ENCODE results near the gene ACTR8. TPM values are rescaled to one million over a fixed set of nuclear protein-coding genes. Genes with fewer than 3 reads are reported as not detected.

The ACTR8 gene
- total RNA-seq, 1 donor from 2014 or later = 26.0 TPM

DNA sequence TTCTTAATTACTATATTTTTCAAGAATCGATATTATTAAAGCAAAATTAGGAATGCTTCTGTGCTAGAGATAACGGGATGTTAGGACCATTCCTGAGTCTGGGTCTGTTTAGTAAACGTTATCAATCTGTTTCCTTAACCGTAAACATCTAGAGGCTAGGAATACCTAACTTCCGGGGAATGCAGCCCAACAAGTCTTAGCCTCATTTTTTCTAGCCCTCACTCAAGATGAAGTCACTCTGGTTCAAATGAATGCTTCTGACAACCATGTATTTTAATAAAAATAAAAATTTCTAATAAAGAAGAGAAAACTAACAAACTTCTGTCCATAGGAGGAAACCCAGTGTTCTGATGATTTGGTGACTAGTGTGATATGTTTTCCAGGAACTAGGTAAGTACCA, 20.8 kb upstream of the ACTR8 start:
- no peak for DNase-seq
- intact Hi-C loops (cut with DNase I) = no loop called here
- no peak for TF ChIP-seq CTCF (IDR thresholded peaks at IDR 0.05)
- Histone ChIP-seq H3K36me3 (no peaks in the 10 kb centered on the region), H3K27ac (no peak overlapping the region), H3K4me1 (no peaks in the 10 kb centered on the region), H3K9me3 (no peaks in the 10 kb centered on the region), H3K4me3 (no peak overlapping the region), H3K27me3 (ENCODE audit: low read depth) (peaks cover 2% of the 10 kb centered on the region)
- no peak for ATAC-seq

DNA sequence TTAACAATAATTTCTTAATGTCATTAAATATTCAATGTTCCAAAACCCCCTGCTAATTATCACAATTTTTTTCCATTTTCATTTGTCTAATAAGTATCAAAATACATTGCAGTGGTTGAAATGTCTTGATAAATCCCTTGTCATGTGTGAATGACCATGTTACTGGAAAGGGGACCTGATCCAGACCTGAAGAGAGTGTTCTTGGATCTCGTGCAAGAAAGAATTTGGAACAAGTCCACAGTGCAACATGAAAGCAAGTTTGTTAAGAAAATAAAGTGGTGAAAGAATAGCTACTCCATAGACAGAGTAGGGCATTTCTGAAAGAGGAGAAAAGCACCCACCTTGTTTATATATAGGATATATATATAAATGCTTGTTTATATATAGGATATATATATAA, 20.1 kb upstream of the ACTR8 start:
- DNase-seq (no peak), ATAC-seq (no peak)
- no peaks in the 10 kb centered on the region for H3K36me3 ChIP-seq
- H3K27me3 ChIP-seq (ENCODE audit: low read depth) = peaks cover 8% of the 10 kb centered on the region
- no peak overlapping the region for H3K27ac ChIP-seq
- intact Hi-C loops (cut with DNase I) = no loop called here
- H3K9me3 ChIP-seq = no peaks in the 10 kb centered on the region
- no peak for TF ChIP-seq CTCF (IDR thresholded peaks at IDR 0.05)
- no peaks in the 10 kb centered on the region for H3K4me1 ChIP-seq
- no peak overlapping the region for H3K4me3 ChIP-seq

GRCh38 chr3:53900666-53901331, 18.8 kb upstream of the ACTR8 start:
- Histone ChIP-seq H3K27ac (no peak overlapping the region), H3K27me3 (ENCODE audit: low read depth) (peaks cover 11% of the 10 kb centered on the region), H3K36me3 (no peaks in the 10 kb centered on the region), H3K4me1 (no peaks in the 10 kb centered on the region), H3K9me3 (no peaks in the 10 kb centered on the region), H3K4me3 (no peak overlapping the region)
- DNase-seq (no peak), ATAC-seq (no peak)
- intact Hi-C loops (cut with DNase I) = no loop called here
- TF ChIP-seq CTCF (IDR thresholded peaks at IDR 0.05) = no peak

GRCh38 chr3:53899750-53900149, 17.8 kb upstream of the ACTR8 start:
- no peak for DNase-seq
- Histone ChIP-seq H3K4me1 (no peaks in the 10 kb centered on the region), H3K36me3 (no peaks in the 10 kb centered on the region), H3K4me3 (no peak overlapping the region), H3K9me3 (no peaks in the 10 kb centered on the region), H3K27ac (no peak overlapping the region), H3K27me3 (ENCODE audit: low read depth) (peaks cover 11% of the 10 kb centered on the region)
- TF ChIP-seq CTCF (IDR thresholded peaks at IDR 0.05) = no peak
- intact Hi-C loops (cut with DNase I) = no loop called here
- ATAC-seq = peak in 1 of 2 donors; percentile 36

- no peaks in the 10 kb centered on the region for H3K9me3 ChIP-seq
- peaks cover 5% of the 10 kb centered on the region for H3K27me3 ChIP-seq (ENCODE audit: low read depth)
- H3K4me3 ChIP-seq = peak overlapping the region; percentile 81
- no peak for DNase-seq
- no peak for ATAC-seq
- peak overlapping the region; percentile 94 for H3K27ac ChIP-seq
- intact Hi-C loops (cut with DNase I) = no loop called here
- H3K36me3 ChIP-seq = peaks cover 8% of the 10 kb centered on the region
- TF ChIP-seq CTCF (IDR thresholded peaks at IDR 0.05) = no peak
- H3K4me1 ChIP-seq = peaks cover 23% of the 10 kb centered on the region
Observed at GRCh38 chr3:53892286-53892637, 10.3 kb upstream of the ACTR8 start.

All from lower lobe of right lung (tissue), 2 donors.